ENCODE measurements around the gene CCL13. TPM values are rescaled to one million over a fixed set of nuclear protein-coding genes. Genes with fewer than 3 reads are reported as not detected.

The CCL13 gene
- total RNA-seq, 2 donors from 2014 or later, result not detected

- no peaks in the 10 kb centered on the region for H3K9me3 Mint-ChIP-seq
- Histone ChIP-seq H3K4me1 (ENCODE audit: control insufficient read depth, insufficient read depth, low read length) (no peaks in the 10 kb centered on the region), H3K4me3 (ENCODE audit: low read length) (no peak overlapping the region), H3K9ac (ENCODE audit: extremely low read depth, low read length, poor library complexity, severe bottlenecking) (no peak overlapping the region), H3K9me3 (ENCODE audit: control insufficient read depth, low read length) (no peaks in the 10 kb centered on the region), H3K27ac (ENCODE audit: low read depth, low read length) (no peak overlapping the region), H3K27me3 (ENCODE audit: control insufficient read depth, insufficient read depth, low read length, poor library complexity, severe bottlenecking) (peaks cover 4% of the 10 kb centered on the region), H3K36me3 (ENCODE audit: control insufficient read depth, insufficient read depth, low read length) (no peaks in the 10 kb centered on the region)
- no peak for TF ChIP-seq CTCF (conservative IDR thresholded peaks at IDR 0.05)
- H3K4me3 Mint-ChIP-seq, result no peak overlapping the region
- peaks cover 11% of the 10 kb centered on the region for H3K4me1 Mint-ChIP-seq
- no peak overlapping the region for H3K27ac Mint-ChIP-seq
- no peaks in the 10 kb centered on the region for H3K36me3 Mint-ChIP-seq (ENCODE audit: low read depth)
- peak; percentile 10 for DNase-seq
- peaks cover 14% of the 10 kb centered on the region for H3K27me3 Mint-ChIP-seq (ENCODE audit: insufficient read depth)
- WGBS, 2 experiments (ENCODE audit: insufficient coverage in 1 of 2, insufficient read length in 1 of 2), result 100% methylated on average over 1 to 2 of the region's 2 CpGs
These were observed 9.1 kb downstream of the CCL13 start for GRCh38 chr17:34365340-34365739.

DNA sequence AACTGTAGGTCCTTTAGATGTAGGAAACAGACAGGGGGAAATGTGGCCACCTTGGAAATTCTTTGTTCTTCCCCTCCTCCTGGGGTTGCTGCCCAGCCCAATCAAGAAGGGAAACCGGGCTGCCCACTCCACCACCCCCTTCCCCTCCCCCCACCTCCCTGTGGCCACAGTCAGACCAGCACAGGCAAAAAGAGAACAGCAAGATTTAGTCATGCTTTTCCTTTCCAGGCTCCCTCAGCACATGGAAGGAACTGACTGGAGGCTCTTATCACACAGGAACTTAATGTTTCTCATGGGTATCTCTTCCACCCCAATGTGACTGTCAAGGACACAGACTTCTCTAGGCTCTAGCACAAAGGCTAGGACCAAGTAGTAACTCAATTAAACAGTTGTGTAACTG, 9.7 kb downstream of the CCL13 start:
- no peak overlapping the region for H3K27ac ChIP-seq (ENCODE audit: low read depth, low read length)
- no peak for TF ChIP-seq CTCF (conservative IDR thresholded peaks at IDR 0.05)
- no peak overlapping the region for H3K9ac ChIP-seq (ENCODE audit: extremely low read depth, low read length, poor library complexity, severe bottlenecking)
- no peaks in the 10 kb centered on the region for H3K9me3 ChIP-seq (ENCODE audit: control insufficient read depth, low read length)
- H3K4me3 Mint-ChIP-seq, result no peak overlapping the region
- H3K36me3 Mint-ChIP-seq (ENCODE audit: low read depth), result no peaks in the 10 kb centered on the region
- H3K27ac Mint-ChIP-seq, result no peak overlapping the region
- DNase-seq, result peak; percentile 44
- no peaks in the 10 kb centered on the region for H3K9me3 Mint-ChIP-seq
- H3K4me1 ChIP-seq (ENCODE audit: control insufficient read depth, insufficient read depth, low read length), result no peaks in the 10 kb centered on the region
- peaks cover 11% of the 10 kb centered on the region for H3K4me1 Mint-ChIP-seq
- 13% methylated on average over 1 of the region's 1 CpG; no CpG with 5 or more reads in 1 of the 2 experiments for WGBS, 2 experiments (ENCODE audit: insufficient coverage in 1 of 2, insufficient read length in 1 of 2)
- H3K27me3 ChIP-seq (ENCODE audit: control insufficient read depth, insufficient read depth, low read length, poor library complexity, severe bottlenecking), result peaks cover 4% of the 10 kb centered on the region
- H3K36me3 ChIP-seq (ENCODE audit: control insufficient read depth, insufficient read depth, low read length), result no peaks in the 10 kb centered on the region
- peaks cover 20% of the 10 kb centered on the region for H3K27me3 Mint-ChIP-seq (ENCODE audit: insufficient read depth)
- H3K4me3 ChIP-seq (ENCODE audit: low read length), result no peak overlapping the region

DNA sequence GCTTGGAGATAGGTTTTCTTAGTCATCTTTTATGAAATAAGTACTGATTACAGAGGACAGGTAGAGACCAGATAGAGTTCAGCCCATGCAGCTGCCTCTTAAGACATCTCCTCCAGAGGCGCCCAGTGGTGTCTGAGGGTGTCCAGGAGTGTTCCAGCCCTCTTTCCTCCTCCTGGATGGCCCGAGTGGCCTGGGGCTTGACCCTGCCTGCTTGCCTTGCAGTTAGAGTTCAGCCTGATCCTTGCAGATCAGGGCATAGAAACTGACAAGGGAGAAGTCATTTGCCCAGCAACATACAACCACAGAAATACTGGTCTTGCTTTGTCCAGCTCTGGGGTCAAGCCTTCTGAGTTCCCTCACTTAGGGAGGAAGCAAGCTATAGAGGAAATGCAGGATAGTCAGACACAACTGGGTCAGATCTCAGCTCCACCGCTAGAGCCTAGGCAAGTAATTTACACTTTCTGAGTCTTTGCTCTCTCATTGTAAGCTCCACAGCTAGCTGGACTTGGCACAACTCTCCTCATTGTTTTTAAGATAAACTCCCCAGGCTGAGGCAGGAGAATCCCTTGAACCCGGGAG, 10.3 kb downstream of the CCL13 start:
- Histone ChIP-seq H3K9me3 (ENCODE audit: control insufficient read depth, low read length) (no peaks in the 10 kb centered on the region), H3K9ac (ENCODE audit: extremely low read depth, low read length, poor library complexity, severe bottlenecking) (no peak overlapping the region), H3K36me3 (ENCODE audit: control insufficient read depth, insufficient read depth, low read length) (no peaks in the 10 kb centered on the region), H3K4me3 (ENCODE audit: low read length) (no peak overlapping the region), H3K27ac (ENCODE audit: low read depth, low read length) (no peak overlapping the region), H3K27me3 (ENCODE audit: control insufficient read depth, insufficient read depth, low read length, poor library complexity, severe bottlenecking) (peaks cover 4% of the 10 kb centered on the region), H3K4me1 (ENCODE audit: control insufficient read depth, insufficient read depth, low read length) (no peaks in the 10 kb centered on the region)
- 84 to 93% methylated on average over 2 to 4 of the region's 4 CpGs for WGBS, 2 experiments (ENCODE audit: insufficient coverage in 1 of 2, insufficient read length in 1 of 2)
- H3K27me3 Mint-ChIP-seq (ENCODE audit: insufficient read depth), result peaks cover 26% of the 10 kb centered on the region
- no peaks in the 10 kb centered on the region for H3K36me3 Mint-ChIP-seq (ENCODE audit: low read depth)
- peaks cover 11% of the 10 kb centered on the region for H3K4me1 Mint-ChIP-seq
- no peak overlapping the region for H3K4me3 Mint-ChIP-seq
- peak; percentile 42 for DNase-seq
- no peak for TF ChIP-seq CTCF (conservative IDR thresholded peaks at IDR 0.05)
- H3K9me3 Mint-ChIP-seq, result no peaks in the 10 kb centered on the region
- no peak overlapping the region for H3K27ac Mint-ChIP-seq
